Ascending aorta (tissue), 2 donors: ENCODE measurements around the gene TPK1. TPM values are rescaled to one million over a fixed set of nuclear protein-coding genes. Genes with fewer than 3 reads are reported as not detected.
A peak's percentile ranks its signal among the peaks of the same experiment; 100 is the strongest.

Experiments
- DNase-seq, 2 donors: peaks; one replicate each; pipeline ENCODE4 v3.0.0-alpha.2; 2019; ENCODE audit warnings: low spot score in 2 of 2
- H3K27ac ChIP-seq, 2 donors: fragments of 200-600 bp; sonication (generic); one replicate each; pipeline ENCODE4 v1.5.1; 2016 to 2017; ENCODE audit warnings: mild to moderate bottlenecking in 1 of 2
- H3K27me3 ChIP-seq: fragments of 200-600 bp; sonication (generic); one replicate; pipeline ENCODE4 v1.5.1; 2017
- H3K36me3 ChIP-seq, 2 donors: fragments of 200-600 bp; sonication (generic); one replicate each; pipeline ENCODE4 v1.5.1; 2016
- H3K4me1 ChIP-seq, 2 donors: fragments of 200-600 bp; sonication (generic); one replicate each; pipeline ENCODE4 v1.5.1; 2016 to 2017; ENCODE audit warnings: mild to moderate bottlenecking in 1 of 2
- H3K4me3 ChIP-seq, 2 donors: fragments of 200-600 bp; sonication (generic); one replicate each; pipeline ENCODE4 v1.5.1; 2016 to 2017; ENCODE audit warnings: mild to moderate bottlenecking in 1 of 2
- H3K9me3 ChIP-seq, 2 donors: fragments of 200-600 bp; sonication (generic); one replicate each; pipeline ENCODE4 v1.5.1; 2016
- intact Hi-C: fragments of 100-400 bp; cut with DNase I; formaldehyde crosslinking; loops from one replicate; pipeline ENCODE4 v1.15.1; 2023
- total RNA-seq: library from RNA; depleted of rRNA; stranded (reverse); fragments of >200 nt; gene quantifications from one replicate; pipeline ENCODE4 v1.1.0, GENCODE V29; 2016
- TF ChIP-seq, protein P1 (sequence below), 3 experiments: fragments of 200-600 bp in 2 of 3; fragments of 450-650 bp in 1 of 3; sonication (generic) in 2 of 3; IDR thresholded peaks; one replicate each; pipeline ENCODE4 v1.5.1; 2016 to 2019; ENCODE audit warnings: antibody characterized with exemption in 3 of 3, mild to moderate bottlenecking in 1 of 3, moderate library complexity in 1 of 3

The TPK1 gene
- total RNA-seq, 1 donor from 2014 or later = 3.7 TPM

DNA sequence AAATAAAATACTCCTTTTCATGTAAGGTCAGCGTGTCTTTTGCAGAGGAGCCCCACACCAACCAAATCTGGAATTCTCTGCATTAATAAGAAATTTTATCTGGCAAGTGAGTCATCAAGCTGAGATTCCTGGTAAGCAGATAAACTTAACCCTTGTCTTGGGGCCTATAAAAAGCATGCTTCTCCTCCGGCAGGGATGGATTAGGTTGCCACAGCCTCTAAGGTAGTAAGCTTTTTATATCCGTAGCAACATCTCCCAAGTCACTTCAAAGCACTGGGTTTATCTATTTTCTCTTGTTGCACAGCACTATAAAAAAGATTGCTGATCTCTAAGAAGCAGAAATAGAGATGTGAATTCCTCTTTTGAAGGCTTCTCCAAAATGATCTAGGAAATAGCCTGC lies 229.6 kb downstream of the TPK1 start:
- Histone ChIP-seq H3K4me1 (no peaks in the 10 kb centered on the region), H3K27ac (no peak overlapping the region), H3K9me3 (no peaks in the 10 kb centered on the region), H3K36me3 (no peaks in the 10 kb centered on the region), H3K27me3 (no peaks in the 10 kb centered on the region), H3K4me3 (no peak overlapping the region)
- intact Hi-C loops = no loop called here
- TF ChIP-seq, protein P1, sequence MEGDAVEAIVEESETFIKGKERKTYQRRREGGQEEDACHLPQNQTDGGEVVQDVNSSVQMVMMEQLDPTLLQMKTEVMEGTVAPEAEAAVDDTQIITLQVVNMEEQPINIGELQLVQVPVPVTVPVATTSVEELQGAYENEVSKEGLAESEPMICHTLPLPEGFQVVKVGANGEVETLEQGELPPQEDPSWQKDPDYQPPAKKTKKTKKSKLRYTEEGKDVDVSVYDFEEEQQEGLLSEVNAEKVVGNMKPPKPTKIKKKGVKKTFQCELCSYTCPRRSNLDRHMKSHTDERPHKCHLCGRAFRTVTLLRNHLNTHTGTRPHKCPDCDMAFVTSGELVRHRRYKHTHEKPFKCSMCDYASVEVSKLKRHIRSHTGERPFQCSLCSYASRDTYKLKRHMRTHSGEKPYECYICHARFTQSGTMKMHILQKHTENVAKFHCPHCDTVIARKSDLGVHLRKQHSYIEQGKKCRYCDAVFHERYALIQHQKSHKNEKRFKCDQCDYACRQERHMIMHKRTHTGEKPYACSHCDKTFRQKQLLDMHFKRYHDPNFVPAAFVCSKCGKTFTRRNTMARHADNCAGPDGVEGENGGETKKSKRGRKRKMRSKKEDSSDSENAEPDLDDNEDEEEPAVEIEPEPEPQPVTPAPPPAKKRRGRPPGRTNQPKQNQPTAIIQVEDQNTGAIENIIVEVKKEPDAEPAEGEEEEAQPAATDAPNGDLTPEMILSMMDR (IDR thresholded peaks at IDR 0.05) = no peak
- no peak for DNase-seq

DNA sequence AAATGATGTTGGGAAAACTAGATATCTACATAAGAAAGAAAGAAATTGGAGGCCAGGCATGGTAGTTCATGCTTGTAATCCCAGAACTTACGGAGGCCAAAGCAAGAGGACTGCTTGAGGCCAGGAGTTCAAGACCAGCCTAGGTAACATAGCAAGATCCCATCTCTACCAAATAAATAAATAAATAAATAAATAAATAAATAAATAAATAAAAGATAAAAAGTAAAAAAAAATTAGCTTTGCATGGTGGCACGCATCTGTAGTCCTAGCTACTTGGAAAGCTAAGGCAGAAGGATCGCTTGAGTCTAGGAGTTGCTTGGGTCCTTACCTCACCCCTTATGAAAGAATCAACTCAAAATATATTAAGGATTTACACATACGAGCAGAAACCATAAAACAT lies 238.9 kb downstream of the TPK1 start:
- Histone ChIP-seq H3K4me3 (no peak overlapping the region), H3K36me3 (no peaks in the 10 kb centered on the region), H3K4me1 (no peaks in the 10 kb centered on the region), H3K27me3 (no peaks in the 10 kb centered on the region), H3K27ac (no peak overlapping the region), H3K9me3 (peaks cover 13 to 20% of the 10 kb centered on the region in 2 donors)
- TF ChIP-seq, protein P1 (IDR thresholded peaks at IDR 0.05) = no peak
- intact Hi-C loops = no loop called here
- no peak for DNase-seq

DNA sequence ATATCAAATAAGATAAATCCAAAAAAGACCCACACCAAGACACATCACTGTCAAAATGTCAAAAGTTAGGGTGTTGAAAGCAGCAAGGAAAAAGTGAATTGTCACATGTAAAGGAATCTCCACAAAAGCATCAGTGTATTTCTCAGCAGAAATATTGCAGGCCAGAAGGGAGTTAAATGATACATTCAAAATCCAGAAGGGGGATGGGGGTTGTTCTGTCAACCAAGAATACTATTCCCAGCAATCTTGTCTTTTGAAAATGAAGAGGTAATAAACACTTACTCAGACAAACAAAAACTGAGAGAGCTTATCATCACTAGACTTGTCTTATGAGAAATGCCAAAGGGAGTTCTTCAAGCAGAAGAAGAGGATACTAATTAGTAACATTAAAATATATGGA lies 241.3 kb downstream of the TPK1 start:
- Histone ChIP-seq H3K27me3 (no peaks in the 10 kb centered on the region), H3K9me3 (peaks cover 13 to 20% of the 10 kb centered on the region in 2 donors), H3K4me1 (no peaks in the 10 kb centered on the region), H3K27ac (no peak overlapping the region), H3K36me3 (no peaks in the 10 kb centered on the region), H3K4me3 (no peak overlapping the region)
- intact Hi-C loops = no loop called here
- no peak for DNase-seq
- TF ChIP-seq, protein P1 (IDR thresholded peaks at IDR 0.05) = no peak

DNA sequence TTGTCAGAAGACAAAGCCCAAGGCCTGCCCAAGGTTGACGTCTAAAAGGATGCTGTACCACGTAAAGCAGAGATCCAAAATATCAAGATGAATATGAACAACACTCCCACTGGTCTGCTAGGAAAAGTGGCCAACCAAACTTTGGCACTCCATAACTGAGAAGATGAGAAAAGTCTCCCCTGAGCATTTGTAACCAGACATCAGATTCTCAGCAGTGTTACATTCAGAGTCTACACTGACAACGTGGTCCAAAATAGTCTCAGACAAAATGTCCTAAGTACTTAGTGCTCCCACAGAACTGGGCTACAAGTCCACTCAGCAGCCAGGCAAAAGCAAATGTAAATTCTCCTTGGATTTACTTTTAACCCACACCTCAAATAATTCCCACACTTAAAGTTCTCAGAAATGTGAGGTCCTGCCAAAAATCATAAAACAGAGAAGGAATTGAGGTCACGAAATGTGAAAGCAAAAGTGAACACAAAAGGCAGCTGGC lies 247.2 kb downstream of the TPK1 start:
- peak overlapping the region; percentile 28 to 63 for H3K27ac ChIP-seq
- no peaks in the 10 kb centered on the region for H3K4me1 ChIP-seq
- H3K27me3 ChIP-seq = no peaks in the 10 kb centered on the region
- intact Hi-C loops = no loop called here
- no peaks in the 10 kb centered on the region for H3K36me3 ChIP-seq
- TF ChIP-seq, protein P1 (IDR thresholded peaks at IDR 0.05) = no peak
- H3K9me3 ChIP-seq = no peaks in the 10 kb centered on the region
- H3K4me3 ChIP-seq = peak overlapping the region in 1 of 2 donors; percentile 27
- no peak for DNase-seq

DNA sequence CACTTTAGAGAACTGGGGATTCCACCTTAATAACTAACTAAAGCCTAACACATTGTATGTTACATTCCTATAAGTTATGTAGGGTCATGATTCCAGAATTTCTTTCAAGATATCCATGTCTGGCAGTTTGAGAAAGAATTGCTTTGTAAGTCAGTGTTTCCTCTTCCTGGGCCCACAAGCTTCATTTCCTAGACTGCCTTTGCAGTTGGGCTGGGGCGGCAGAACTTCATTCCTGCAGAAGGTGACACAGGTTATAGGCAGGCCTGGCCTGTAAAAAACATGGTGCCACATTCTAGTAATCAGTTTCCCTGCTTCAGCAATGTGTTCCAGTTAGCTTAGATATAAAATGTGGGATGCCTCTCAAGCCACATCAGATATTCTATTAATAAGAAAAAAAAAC lies 248.2 kb downstream of the TPK1 start:
- intact Hi-C loops = no loop called here
- Histone ChIP-seq H3K36me3 (no peaks in the 10 kb centered on the region), H3K4me1 (no peaks in the 10 kb centered on the region), H3K9me3 (no peaks in the 10 kb centered on the region), H3K27ac (no peak overlapping the region), H3K4me3 (no peak overlapping the region), H3K27me3 (no peaks in the 10 kb centered on the region)
- TF ChIP-seq, protein P1 (IDR thresholded peaks at IDR 0.05) = no peak
- no peak for DNase-seq

DNA sequence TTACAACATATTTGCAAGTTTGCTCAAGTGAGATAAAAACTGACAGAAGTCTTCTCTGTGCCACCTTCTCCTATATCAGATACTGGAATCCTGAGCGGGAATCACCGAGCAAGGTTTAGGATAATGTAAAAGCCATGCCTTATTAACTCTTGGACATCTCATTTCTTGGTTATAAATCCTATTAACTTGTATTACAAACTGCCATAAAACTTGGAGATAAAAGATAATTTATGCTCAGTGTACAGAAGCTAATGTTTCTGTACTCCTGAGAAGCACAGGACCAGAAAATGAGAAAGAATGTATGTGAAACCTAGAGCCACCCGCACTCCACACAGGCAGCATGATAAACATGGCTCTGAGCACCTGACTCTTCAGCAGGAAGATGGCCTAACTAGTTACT lies 251.1 kb downstream of the TPK1 start:
- Histone ChIP-seq H3K9me3 (no peaks in the 10 kb centered on the region), H3K27me3 (no peaks in the 10 kb centered on the region), H3K27ac (no peak overlapping the region), H3K36me3 (no peaks in the 10 kb centered on the region), H3K4me3 (no peak overlapping the region), H3K4me1 (no peaks in the 10 kb centered on the region)
- no peak for DNase-seq
- intact Hi-C loops = no loop called here
- TF ChIP-seq, protein P1 (IDR thresholded peaks at IDR 0.05) = no peak
